ENCODE results near the gene TWIST2.

TWIST2 gene

GRCh38 chr2:238955648-238956531, 108.0 kb downstream of the TWIST2 start:
- no peak overlapping the region for H3K4me2 ChIP-seq (ENCODE audit: low read depth, low read length, poor library complexity, severe bottlenecking)
- no peaks in the 10 kb centered on the region for H3F3A ChIP-seq (ENCODE audit: low read depth)
- no peak overlapping the region for H3K9ac ChIP-seq (ENCODE audit: low read depth, low read length, poor library complexity, severe bottlenecking)
- H2AFZ ChIP-seq (ENCODE audit: low read length) = no peak overlapping the region
- H3K9me2 ChIP-seq (replicated peaks; ENCODE audit: low read depth, low read length) = no peaks in the 10 kb centered on the region
- H3K79me2 ChIP-seq (ENCODE audit: insufficient read depth, low read length) = no peaks in the 10 kb centered on the region
- H3K36me3 ChIP-seq (ENCODE audit: insufficient read depth, low read length) = no peaks in the 10 kb centered on the region
- H3K9me3 ChIP-seq (ENCODE audit: insufficient read depth, low read depth, low read length) = no peaks in the 10 kb centered on the region
- no peaks in the 10 kb centered on the region for H3K4me1 ChIP-seq (ENCODE audit: insufficient read depth, low read length, poor library complexity, severe bottlenecking)
- no peak overlapping the region for H3K4me3 ChIP-seq (ENCODE audit: low read length, poor library complexity, severe bottlenecking)
- no peaks in the 10 kb centered on the region for H4K20me1 ChIP-seq (ENCODE audit: insufficient read depth, low read length, poor library complexity, severe bottlenecking)
- H3K27me3 ChIP-seq (ENCODE audit: insufficient read depth, low read length, poor library complexity, severe bottlenecking) = no peaks in the 10 kb centered on the region
- TF ChIP-seq EZH2phosphoT487 (IDR thresholded peaks at IDR 0.05; ENCODE audit: borderline replicate concordance) = no peak
- no peak for TF ChIP-seq CTCF (conservative IDR thresholded peaks at IDR 0.05; ENCODE audit: low read length)

- Histone ChIP-seq H3K9me2 (replicated peaks; ENCODE audit: low read depth, low read length) (no peaks in the 10 kb centered on the region), H3K9ac (ENCODE audit: low read depth, low read length, poor library complexity, severe bottlenecking) (no peak overlapping the region), H4K20me1 (ENCODE audit: insufficient read depth, low read length, poor library complexity, severe bottlenecking) (no peaks in the 10 kb centered on the region), H2AFZ (ENCODE audit: low read length) (no peak overlapping the region), H3K36me3 (ENCODE audit: insufficient read depth, low read length) (no peaks in the 10 kb centered on the region), H3F3A (ENCODE audit: low read depth) (no peaks in the 10 kb centered on the region), H3K4me2 (ENCODE audit: low read depth, low read length, poor library complexity, severe bottlenecking) (no peak overlapping the region), H3K9me3 (ENCODE audit: insufficient read depth, low read depth, low read length) (no peaks in the 10 kb centered on the region), H3K4me3 (ENCODE audit: low read length, poor library complexity, severe bottlenecking) (no peak overlapping the region), H3K27me3 (ENCODE audit: insufficient read depth, low read length, poor library complexity, severe bottlenecking) (no peaks in the 10 kb centered on the region), H3K79me2 (ENCODE audit: insufficient read depth, low read length) (no peaks in the 10 kb centered on the region), H3K4me1 (ENCODE audit: insufficient read depth, low read length, poor library complexity, severe bottlenecking) (no peaks in the 10 kb centered on the region)
- no peak for TF ChIP-seq CTCF (conservative IDR thresholded peaks at IDR 0.05; ENCODE audit: low read length)
- TF ChIP-seq EZH2phosphoT487 (IDR thresholded peaks at IDR 0.05; ENCODE audit: borderline replicate concordance) = no peak
These were observed 108.8 kb downstream of the TWIST2 start for GRCh38 chr2:238956676-238957075.

All from Loucy (cell line).